ENCODE measurements around the gene NRARP. TPM values are rescaled to one million over a fixed set of nuclear protein-coding genes. Genes with fewer than 3 reads are reported as not detected.
"Not testable (repeated sequence)": the region's sequence is repeated elsewhere in the genome, so short reads cannot be mapped to it uniquely, and the experiment has no call there.

Gene NRARP
- 4.0 TPM for total RNA-seq
- long read RNA-seq, transcript NRARP-201 (1 exons, 1,770 nt): major isoform, 16 of 16 reads
- long read RNA-seq, partial matches to known transcripts: 0 of 16 reads
- long read RNA-seq, other reads (novel, unspliced or antisense): 0 of 16 reads

DNA sequence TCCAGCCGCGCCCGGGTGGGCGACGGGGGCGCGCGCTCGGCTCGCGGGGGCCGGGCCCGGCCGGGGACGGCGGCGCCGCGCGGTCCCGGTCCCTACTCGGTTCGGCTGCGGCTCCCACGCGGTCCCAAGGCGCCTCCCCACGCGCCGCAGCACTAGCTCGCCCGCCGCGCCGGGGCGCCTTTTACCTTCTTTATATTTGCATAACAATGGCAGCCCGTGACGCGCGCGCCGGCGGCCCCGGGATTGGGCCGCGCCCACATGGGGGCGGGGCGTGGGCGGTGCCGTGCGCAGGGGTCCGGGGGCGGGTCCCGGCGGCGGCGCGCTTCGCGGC lies at the start of gene NRARP:
NRARP (minus strand) TSS at position 154 of the 331 bp plus-strand sequence. CDS start 343 bp downstream, outside the sequence.
- peak; percentile 80 for ATAC-seq
- intact Hi-C loops (cut with micrococcal nuclease): no loop called here

GRCh38 chr9:137350696-137351584 lies 48.9 kb upstream of the NRARP start:
- intact Hi-C loops (cut with micrococcal nuclease): no loop called here
- no peak for ATAC-seq
- DNase-seq: no peak

More for the DNA sequence above, at the start of gene NRARP:
- peak; percentile 96 for DNase-seq

DNA sequence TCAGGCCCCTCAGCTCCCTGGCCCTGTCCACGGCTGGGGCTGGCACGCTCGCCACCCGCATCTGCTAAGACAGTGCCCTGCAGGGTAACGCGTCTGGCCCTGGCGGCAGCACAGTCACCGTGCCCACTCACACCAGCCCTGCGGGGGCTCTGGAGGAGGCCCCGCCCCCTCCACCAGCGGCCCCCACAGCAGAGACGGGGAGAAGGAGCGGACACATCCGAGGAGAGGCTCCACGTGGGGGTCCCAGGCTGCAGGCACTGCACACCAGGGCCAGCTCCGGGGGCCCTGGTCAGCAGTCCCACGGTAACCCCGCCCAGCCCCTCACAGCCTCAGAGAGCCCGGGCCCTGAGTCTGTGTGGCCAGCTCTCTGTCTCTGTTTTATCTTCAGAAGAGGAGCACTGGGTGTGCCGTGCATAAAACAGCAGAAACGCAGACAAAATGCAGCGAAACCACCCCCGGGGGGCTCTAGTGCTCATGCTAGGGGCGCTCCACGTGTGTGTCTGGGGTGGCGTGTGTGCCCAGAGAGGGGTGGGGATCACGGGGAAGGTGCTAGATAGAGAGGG lies 47.5 kb upstream of the NRARP start:
- no peak for ATAC-seq
- DNase-seq: no peak
- intact Hi-C loops (cut with micrococcal nuclease): no loop called here

DNA sequence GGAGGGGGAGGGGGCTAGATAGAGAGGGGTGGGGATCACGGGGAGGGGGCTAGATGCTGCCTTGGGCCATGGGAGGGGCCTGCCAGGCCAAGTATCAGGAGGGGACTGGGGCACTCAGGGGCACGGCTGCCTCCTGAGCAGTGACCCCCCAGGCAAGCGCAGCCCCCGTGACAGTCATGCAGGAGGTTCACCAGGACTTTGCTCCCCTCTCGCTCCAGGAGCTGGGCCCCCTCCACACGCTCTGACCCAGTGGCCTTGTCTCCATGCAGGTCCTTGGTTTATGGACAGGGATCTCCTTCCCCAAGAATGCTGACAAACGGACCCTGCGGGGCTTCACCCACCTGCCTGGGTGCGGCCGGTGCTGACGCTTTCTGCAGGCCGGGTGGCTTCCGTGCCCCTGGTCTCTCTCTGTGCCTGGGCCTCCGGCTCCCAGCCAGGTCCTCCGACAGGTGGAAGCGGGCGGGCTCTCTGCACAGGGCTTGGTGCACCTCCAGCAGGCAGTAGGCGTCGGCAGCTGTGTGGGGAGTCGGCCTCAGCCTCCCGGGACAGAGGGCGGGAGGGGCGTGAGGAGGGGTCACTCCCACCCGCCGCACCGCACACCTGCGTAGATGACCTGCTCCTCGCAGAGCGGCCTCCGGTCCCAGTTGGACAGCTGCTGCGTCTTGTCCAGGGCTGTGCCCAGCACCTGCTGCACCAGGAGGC lies 46.8 kb upstream of the NRARP start:
- ATAC-seq (no peak), DNase-seq (no peak)
- intact Hi-C loops (cut with micrococcal nuclease): no loop called here

DNA sequence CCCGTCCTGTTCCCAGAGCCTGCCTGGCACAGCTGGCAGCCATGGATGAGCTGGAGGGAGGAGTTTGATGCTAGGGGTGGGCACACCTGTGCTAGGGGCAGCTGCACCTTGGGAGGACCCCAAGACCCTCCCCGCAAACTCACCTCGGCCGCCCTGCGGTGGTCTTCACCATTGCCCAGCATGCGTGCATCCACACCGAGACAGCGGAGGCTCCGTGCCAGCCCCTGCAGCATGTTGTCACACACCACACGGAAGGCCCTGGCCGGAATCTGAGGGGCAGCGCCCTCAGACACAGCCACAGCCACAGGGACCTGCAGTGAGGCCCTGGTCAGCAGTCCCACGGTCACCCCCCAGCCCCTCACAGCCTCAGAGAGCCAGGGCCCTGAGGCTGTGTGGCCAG lies 45.9 kb upstream of the NRARP start:
- DNase-seq (no peak), ATAC-seq (no peak)
- intact Hi-C loops (cut with micrococcal nuclease): no loop called here

- no peak for DNase-seq
- ATAC-seq: no peak
- intact Hi-C loops (cut with micrococcal nuclease): no loop called here
Measured at GRCh38 chr9:137342482-137342881, 40.4 kb upstream of the NRARP start.

DNA sequence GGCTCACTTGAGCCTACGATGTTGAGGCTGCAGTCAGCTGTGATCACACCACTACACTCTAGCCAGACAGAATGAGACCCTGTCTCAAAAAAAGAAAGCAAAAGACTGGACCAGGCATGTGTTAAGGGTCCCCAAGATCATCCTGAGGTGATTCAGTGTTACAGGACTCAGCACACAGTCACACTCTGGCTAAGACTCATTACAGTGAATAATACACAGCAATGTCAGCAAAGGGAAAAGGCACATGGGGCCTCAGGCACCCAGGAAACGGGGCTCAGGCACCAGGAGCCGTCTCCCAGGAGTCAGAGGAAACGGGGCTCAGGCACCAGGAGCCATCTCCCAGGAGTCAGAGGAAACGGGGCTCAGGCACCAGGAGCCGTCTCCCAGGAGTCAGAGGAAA lies 39.2 kb upstream of the NRARP start:
- ATAC-seq: no peak
- intact Hi-C loops (cut with micrococcal nuclease): no loop called here
- DNase-seq: no peak

- DNase-seq; intact Hi-C loops (cut with micrococcal nuclease); ATAC-seq: not testable (repeated sequence)
Measured at GRCh38 chr9:137339908-137340462, 37.9 kb upstream of the NRARP start.

- intact Hi-C loops (cut with micrococcal nuclease): no loop called here
- ATAC-seq: no peak
- no peak for DNase-seq
Measured at GRCh38 chr9:137339045-137339907, 37.2 kb upstream of the NRARP start.

DNA sequence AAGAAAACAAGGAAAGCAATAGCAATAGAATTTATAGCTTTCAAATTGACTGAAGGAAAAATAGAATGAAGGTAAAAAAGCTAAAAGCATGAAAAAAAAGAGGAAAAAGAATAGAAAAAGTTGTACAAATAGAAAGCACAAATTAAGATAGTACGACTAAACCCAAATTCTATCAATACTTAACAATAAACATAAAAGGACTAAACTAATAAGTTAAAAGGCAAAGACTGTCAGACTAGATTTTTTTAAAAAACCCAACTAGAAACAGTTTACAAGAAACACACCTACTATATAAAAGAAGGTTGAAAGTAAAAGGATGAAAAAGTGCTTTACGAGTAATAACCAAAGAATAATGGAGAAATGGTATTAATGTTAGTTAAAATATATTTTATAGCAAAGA lies 34.7 kb upstream of the NRARP start:
- intact Hi-C loops (cut with micrococcal nuclease): no loop called here
- no peak for DNase-seq

GRCh38 chr9:137333016-137333671 lies 31.1 kb upstream of the NRARP start:
- no peak for ATAC-seq
- DNase-seq: no peak
- intact Hi-C loops (cut with micrococcal nuclease): no loop called here

More for the DNA sequence above, 34.7 kb upstream of the NRARP start:
- ATAC-seq: no peak

DNA sequence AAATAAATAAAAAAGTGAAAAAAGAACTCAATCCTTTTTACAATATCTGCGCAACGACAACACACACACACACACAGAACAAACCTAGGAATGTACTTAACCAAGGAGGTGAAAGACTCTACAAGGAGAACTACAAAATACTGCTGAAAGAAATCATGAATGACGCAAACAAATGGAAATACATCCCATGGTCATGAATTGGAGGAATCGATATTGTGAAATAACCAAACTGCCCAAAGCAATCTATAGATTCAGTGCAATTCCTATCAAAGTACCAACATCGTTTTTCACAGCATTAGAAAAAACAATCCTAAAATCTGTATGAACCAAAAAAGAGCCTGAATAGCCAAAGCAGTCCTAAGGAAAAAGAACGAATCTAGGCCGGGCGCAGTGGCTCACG lies 29.9 kb upstream of the NRARP start:
- intact Hi-C loops (cut with micrococcal nuclease): no loop called here
- DNase-seq (no peak), ATAC-seq (no peak)

- intact Hi-C loops (cut with micrococcal nuclease): no loop called here
- DNase-seq: no peak
- no peak for ATAC-seq
Measured at GRCh38 chr9:137330689-137331088, 28.6 kb upstream of the NRARP start.

DNA sequence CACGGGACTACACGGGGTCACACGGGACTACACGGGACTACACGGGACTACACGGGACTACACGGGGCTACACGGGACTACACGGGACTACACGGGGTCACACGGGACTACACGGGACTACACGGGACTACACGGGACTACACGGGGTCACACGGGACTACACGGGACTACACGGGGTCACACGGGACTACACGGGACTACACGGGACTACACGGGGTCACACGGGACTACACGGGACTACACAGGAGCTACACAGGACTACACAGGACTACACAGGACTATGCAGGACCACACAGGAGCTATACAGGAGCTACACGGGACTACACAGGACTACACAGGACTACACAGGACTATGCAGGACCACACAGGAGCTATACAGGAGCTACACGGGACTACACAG lies 27.5 kb upstream of the NRARP start:
- DNase-seq, ATAC-seq: not testable (repeated sequence)
- intact Hi-C loops (cut with micrococcal nuclease): loop anchor here (10.0 kb wide), 1 partner anchor 75 kb away; no protein-coding TSS in a partner anchor

GRCh38 chr9:137327641-137328550 lies 25.8 kb upstream of the NRARP start:
- intact Hi-C loops (cut with micrococcal nuclease): loop anchor here (10.0 kb wide), 1 partner anchor 77 kb away; no protein-coding TSS in a partner anchor
- not testable (repeated sequence) for ATAC-seq, DNase-seq

DNA sequence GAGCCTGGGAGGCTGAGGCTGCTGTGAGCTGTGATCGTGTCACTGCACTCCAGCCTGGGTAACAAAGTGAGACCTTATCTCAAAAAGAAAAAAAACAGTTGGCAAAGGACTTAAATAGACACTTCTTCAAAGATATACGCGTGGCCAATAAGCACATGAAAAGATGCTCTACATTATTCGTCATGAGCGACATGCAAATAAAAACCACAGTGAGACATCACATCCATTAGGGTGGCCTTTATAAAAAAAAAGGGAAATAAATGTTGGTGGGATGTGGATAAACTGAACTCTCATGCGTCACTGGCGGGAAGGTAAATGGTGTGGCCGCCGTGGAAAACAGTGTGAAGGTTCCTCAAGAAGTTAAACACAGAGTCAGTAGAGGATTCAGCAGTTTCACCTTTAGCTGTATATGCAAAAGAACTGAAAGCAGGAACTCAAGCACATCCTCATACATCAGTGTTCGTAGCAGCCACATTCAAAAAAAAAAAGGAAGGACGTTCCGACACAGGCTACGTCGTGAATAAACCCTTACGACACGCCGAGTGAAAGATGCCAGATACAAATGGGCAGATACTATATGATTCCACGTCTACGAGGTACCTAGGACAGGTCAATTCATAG lies 24.5 kb upstream of the NRARP start:
- intact Hi-C loops (cut with micrococcal nuclease): loop anchor here (10.0 kb wide), 1 partner anchor 78 kb away; no protein-coding TSS in a partner anchor
- DNase-seq: no peak
- ATAC-seq: no peak
